ENCODE data around the gene OLFML1.

OLFML1 gene

GRCh38 chr11:7484131-7484530, 1.2 kb upstream of the OLFML1 start:
- DNase-seq, result no peak

- no peak for DNase-seq
These were observed 661 bp upstream of the OLFML1 start for GRCh38 chr11:7484645-7485044.

GRCh38 chr11:7486098-7486780, 933 bp downstream of the OLFML1 start:
- DNase-seq, result no peak

- DNase-seq, result no peak
These were observed 1.5 kb downstream of the OLFML1 start for GRCh38 chr11:7486781-7487140.

GRCh38 chr11:7487360-7487759, 2.1 kb downstream of the OLFML1 start:
- no peak for DNase-seq

GRCh38 chr11:7488681-7489080, 3.4 kb downstream of the OLFML1 start:
- no peak for DNase-seq

GRCh38 chr11:7489376-7489775, 4.1 kb downstream of the OLFML1 start:
- DNase-seq, result no peak

- DNase-seq, result no peak
These were observed 4.7 kb downstream of the OLFML1 start for GRCh38 chr11:7490054-7490453.

GRCh38 chr11:7490535-7490934, 5.2 kb downstream of the OLFML1 start:
- DNase-seq, result no peak

- DNase-seq, result no peak
These were observed 6.9 kb downstream of the OLFML1 start for GRCh38 chr11:7492253-7492652.

GRCh38 chr11:7493670-7494069, 8.4 kb downstream of the OLFML1 start:
- no peak for DNase-seq

- DNase-seq, result no peak
These were observed 8.9 kb downstream of the OLFML1 start for GRCh38 chr11:7494086-7494745.

GRCh38 chr11:7495882-7496551, 10.7 kb downstream of the OLFML1 start:
- DNase-seq, result peak; percentile 20

- DNase-seq, result no peak
These were observed 12.9 kb downstream of the OLFML1 start for GRCh38 chr11:7498193-7498592.

GRCh38 chr11:7499081-7499480, 13.8 kb downstream of the OLFML1 start:
- no peak for DNase-seq

- no peak for DNase-seq
These were observed 14.9 kb downstream of the OLFML1 start for GRCh38 chr11:7500251-7500650.

GRCh38 chr11:7501251-7501650, 15.9 kb downstream of the OLFML1 start:
- no peak for DNase-seq

GRCh38 chr11:7501894-7502293, 16.6 kb downstream of the OLFML1 start:
- DNase-seq, result no peak

GRCh38 chr11:7506243-7506642, 20.9 kb downstream of the OLFML1 start:
- no peak for DNase-seq

- no peak for DNase-seq
These were observed 22.8 kb downstream of the OLFML1 start for GRCh38 chr11:7508087-7508486.

- DNase-seq, result no peak
These were observed 24.7 kb downstream of the OLFML1 start for GRCh38 chr11:7509966-7510365.

GRCh38 chr11:7511401-7511800, 26.1 kb downstream of the OLFML1 start:
- no peak for DNase-seq

GRCh38 chr11:7512525-7513233, 27.4 kb downstream of the OLFML1 start:
- DNase-seq, result peak; percentile 12
